HepG2 (cell line): ENCODE results near the gene ZFTA. TPM values are rescaled to one million over a fixed set of nuclear protein-coding genes. Genes with fewer than 3 reads are reported as not detected.

Experiments used
- ATAC-seq: fragments of 200-7000 bp; cut with Tn5 transposase; 3 replicates; pipeline ENCODE4 v1.9.1; 2020; ENCODE audit warnings: mild to moderate bottlenecking, moderate library complexity
- BruUV-seq: library from RNA; stranded (reverse); fragments of 400-500 nt; replicated peaks from 2 replicates; lab custom pipeline; 2021; lab: Mats Ljungman, UMichigan
- CTCF ChIA-PET: fragments of 300-600 bp; formaldehyde crosslinking; extraction: SDS; loops from one replicate; lab custom pipeline; 2021; ENCODE audit warnings: low total read pairs, inconsistent platforms, low intra/inter-chr PET ratio; lab: Yijun Ruan, JAX
- POLR2A ChIA-PET: fragments of 350-600 bp; sonication (Branson Sonifier 250); formaldehyde crosslinking; loops from one replicate; lab custom pipeline; 2020; ENCODE audit warnings: antibody characterized with exemption, inconsistent platforms; lab: Yijun Ruan, JAX
- DNase-seq: peaks from one replicate; pipeline ENCODE4 v3.0.0-alpha.2; 2015; ENCODE audit warnings: low spot score
- FAIRE-seq: peaks from 3 replicates; lab custom pipeline; 2011; peaks lifted over from hg19 to GRCh38; lab: Jason Lieb, UNC
- H2AFZ ChIP-seq: one replicate; pipeline ENCODE4 v1.6.1; 2011; ENCODE audit warnings: low read length, inconsistent platforms
- H3K27ac ChIP-seq: fragments of 300-600 bp; 3 replicates; pipeline ENCODE4 v1.8.0; 2011; ENCODE audit warnings: mixed run types, mild to moderate bottlenecking, mixed read lengths, low read length, inconsistent platforms; ENCODE audit not compliant: insufficient read depth; ENCODE audit errors: extremely low read length
- H3K27me3 ChIP-seq, 2 experiments: fragments of 200-600 bp in 1 of 2; 2 replicates in 1 of 2; 3 replicates in 1 of 2; pipeline versions ENCODE4 v1.6.0 to v1.8.0; 2011; ENCODE audit warnings: low read length in 2 of 2, mild to moderate bottlenecking in 2 of 2, moderate library complexity in 2 of 2, inconsistent platforms in 1 of 2; ENCODE audit not compliant: insufficient read depth in 2 of 2, control insufficient read depth in 1 of 2
- H3K36me3 ChIP-seq, 2 experiments: fragments of 200-600 bp in 1 of 2; replicated peaks in 1 of 2; 2 replicates in 1 of 2; 3 replicates in 1 of 2; pipeline versions ENCODE4 v1.5.1 to v1.8.0; 2011; ENCODE audit warnings: low read length in 2 of 2, inconsistent platforms in 1 of 2; ENCODE audit not compliant: insufficient read depth in 2 of 2, control insufficient read depth in 1 of 2
- H3K4me1 ChIP-seq: 2 replicates; pipeline ENCODE4 v1.5.1; 2012; ENCODE audit warnings: low read length, inconsistent platforms; ENCODE audit not compliant: insufficient read depth
- H3K4me2 ChIP-seq: 2 replicates; pipeline ENCODE4 v1.6.0; 2011; ENCODE audit warnings: low read depth, low read length, inconsistent platforms
- H3K4me3 ChIP-seq, 3 experiments: fragments of 200-600 bp in 1 of 3; sonication (generic), shearing (Covaris generic) in 1 of 3; replicated peaks in 1 of 3; 2 replicates each; pipeline ENCODE4 v1.5.1; 2011 to 2016; ENCODE audit warnings: low read length in 3 of 3, inconsistent platforms in 2 of 3, low read depth in 2 of 3, mild to moderate bottlenecking in 2 of 3, control low read depth in 1 of 3, mixed read lengths in 1 of 3; ENCODE audit not compliant: insufficient read depth in 1 of 3
- H3K79me2 ChIP-seq: one replicate; pipeline ENCODE4 v1.6.1; 2011; ENCODE audit warnings: low read length, inconsistent platforms; ENCODE audit not compliant: insufficient read depth
- H3K9ac ChIP-seq: 2 replicates; pipeline ENCODE4 v1.6.0; 2011; ENCODE audit warnings: mild to moderate bottlenecking, low read depth, low read length, inconsistent platforms; ENCODE audit not compliant: insufficient read depth
- H3K9me3 ChIP-seq: 2 replicates; pipeline ENCODE4 v1.5.1; 2012; ENCODE audit warnings: mild to moderate bottlenecking, low read length
- H4K20me1 ChIP-seq: 2 replicates; pipeline ENCODE4 v1.6.0; 2011; ENCODE audit warnings: inconsistent platforms, mild to moderate bottlenecking, low read length, moderate library complexity; ENCODE audit not compliant: insufficient read depth
- AKAP8 ChIP-seq: sonication (generic); formaldehyde crosslinking; IDR thresholded peaks from 2 replicates; pipeline ENCODE4 v1.5.1; 2020; ENCODE audit warnings: mild to moderate bottlenecking, missing genetic modification reagents
- KAT8 ChIP-seq: IDR thresholded peaks from 2 replicates; pipeline ENCODE4 v1.6.1; 2016; ENCODE audit warnings: missing genetic modification reagents, missing compliant biosample characterization
- KDM2A ChIP-seq: sonication (generic); formaldehyde crosslinking; IDR thresholded peaks from 2 replicates; pipeline ENCODE4 v1.4.0; 2020; ENCODE audit warnings: low read depth, missing genetic modification reagents, borderline replicate concordance
- PHF8 ChIP-seq: sonication (generic); formaldehyde crosslinking; IDR thresholded peaks from 2 replicates; pipeline ENCODE4 v1.5.0; 2020; ENCODE audit warnings: missing genetic modification reagents
- POLR2A ChIP-seq, 2 experiments: IDR thresholded peaks; 2 replicates each; pipeline ENCODE4 v1.6.1; 2011; ENCODE audit warnings: low read depth in 2 of 2, low read length in 2 of 2, mild to moderate bottlenecking in 1 of 2, moderate library complexity in 1 of 2; ENCODE audit not compliant: insufficient read depth in 1 of 2
- RARA ChIP-seq: IDR thresholded peaks from 2 replicates; pipeline ENCODE4 v1.6.1; 2016; ENCODE audit warnings: missing genetic modification reagents, missing compliant biosample characterization
- SAP130 ChIP-seq: IDR thresholded peaks from 2 replicates; pipeline ENCODE4 v1.6.1; 2016; ENCODE audit warnings: low read depth
- SNAPC2 ChIP-seq: sonication (generic); formaldehyde crosslinking; IDR thresholded peaks from 2 replicates; pipeline ENCODE4 v1.8.1; 2022; ENCODE audit warnings: mild to moderate bottlenecking, missing genetic modification reagents
- TSC22D2 ChIP-seq: sonication (generic); formaldehyde crosslinking; IDR thresholded peaks from 2 replicates; pipeline ENCODE4 v1.5.1; 2020; ENCODE audit warnings: missing genetic modification reagents, mild to moderate bottlenecking, borderline replicate concordance
- ZBTB7B ChIP-seq: sonication (generic); formaldehyde crosslinking; IDR thresholded peaks from 2 replicates; pipeline ENCODE4 v1.4.0; 2020; ENCODE audit warnings: missing genetic modification reagents
- ZFY ChIP-seq: sonication (generic); formaldehyde crosslinking; IDR thresholded peaks from 2 replicates; pipeline ENCODE4 v1.4.0; 2020; ENCODE audit warnings: missing genetic modification reagents
- ZNF124 ChIP-seq: sonication (generic); formaldehyde crosslinking; IDR thresholded peaks from 2 replicates; pipeline ENCODE4 v1.4.0; 2020; ENCODE audit warnings: missing genetic modification reagents
- WGBS: methylation state at CpG from one replicate; pipeline ENCODE4 v1.1.6; 2017; ENCODE audit warnings: low lambda C conversion rate; 5-methylcytosine and 5-hydroxymethylcytosine counted together
- in situ Hi-C: cut with HindIII; loops from 2 replicates; pipeline ENCODE4 v1.10.0; 2017; ENCODE audit warnings: low pct_unique_long_range_greater_than_20kb; ENCODE audit not compliant: extremely low pct_ligation_motif_present
- intact Hi-C: fragments of 100-400 bp; cut with micrococcal nuclease; formaldehyde crosslinking; loops from one replicate; pipeline ENCODE4 v1.10.0; 2022; ENCODE audit not compliant: unreplicated experiment
- polyA plus RNA-seq, 8 experiments: library from polyadenylated mRNA; depleted of rRNA in 3 of 8; stranded (reverse) in 7 of 8; unstranded in 1 of 8; fragments of >200 nt; fragmentation: Illumina TruSeq in 4 of 8; extraction: Trizol in 4 of 8; gene quantifications; 2 replicates each; pipeline versions ENCODE4 v1.2.1 to v1.2.3, GENCODE V29; 2011 to 2016; ENCODE audit warnings: low read depth in 4 of 8, missing spikeins in 1 of 8, mixed read lengths in 1 of 8; ENCODE audit not compliant: insufficient read depth in 1 of 8
- total RNA-seq, 5 experiments: library from RNA; depleted of rRNA; stranded (reverse); fragments of >200 nt; fragmentation: Illumina TruSeq; extraction: Trizol; gene quantifications; 2 replicates each; pipeline ENCODE4 v1.2.3, GENCODE V29; 2016; ENCODE audit warnings: low read depth in 1 of 5
- TF ChIP-seq, protein P1 (sequence below): sonication (generic); formaldehyde crosslinking; conservative IDR thresholded peaks from 2 replicates; pipeline ENCODE4 v1.4.0; 2020; ENCODE audit warnings: mild to moderate bottlenecking, missing genetic modification reagents, moderate library complexity

Gene ZFTA
- total and polyA plus RNA-seq, 2 of the 13 experiments (the other 11 are each of a cell fraction or from before 2014, with no cell fraction given): 3.9 to 10.4 TPM

DNA sequence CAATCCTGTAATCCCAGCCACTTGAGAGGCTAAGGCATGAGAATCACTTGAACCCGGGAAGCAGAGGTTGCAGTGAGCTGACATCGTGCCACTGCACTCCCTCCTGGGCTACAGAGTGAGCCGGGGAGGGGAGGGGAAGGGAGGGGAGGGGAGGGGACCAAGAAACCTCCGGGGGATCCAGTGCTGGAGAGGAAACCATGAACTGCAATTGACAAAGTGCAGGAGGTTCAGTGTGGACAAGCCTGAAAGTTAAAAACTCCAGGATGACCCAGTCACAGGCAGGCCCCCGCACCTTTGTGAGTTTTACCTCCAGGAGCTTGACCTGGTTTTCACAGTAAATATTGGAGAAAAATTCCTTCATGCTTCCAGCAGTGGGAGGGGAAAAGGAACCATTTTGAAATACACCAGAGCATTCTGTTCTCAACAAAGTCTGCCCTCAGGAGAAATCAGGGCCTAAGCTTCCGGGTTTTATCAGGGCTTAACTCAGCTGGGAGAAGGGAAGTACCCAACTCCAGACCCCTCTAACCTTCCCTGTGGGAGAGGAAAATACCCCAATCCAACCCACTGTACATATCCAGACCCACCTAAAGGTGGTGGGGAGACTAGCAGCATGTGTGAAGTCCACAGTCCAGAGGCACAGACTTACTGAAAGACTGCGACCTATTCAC is 15.5 kb upstream of the ZFTA start (continued):
- TF ChIP-seq, protein P1, sequence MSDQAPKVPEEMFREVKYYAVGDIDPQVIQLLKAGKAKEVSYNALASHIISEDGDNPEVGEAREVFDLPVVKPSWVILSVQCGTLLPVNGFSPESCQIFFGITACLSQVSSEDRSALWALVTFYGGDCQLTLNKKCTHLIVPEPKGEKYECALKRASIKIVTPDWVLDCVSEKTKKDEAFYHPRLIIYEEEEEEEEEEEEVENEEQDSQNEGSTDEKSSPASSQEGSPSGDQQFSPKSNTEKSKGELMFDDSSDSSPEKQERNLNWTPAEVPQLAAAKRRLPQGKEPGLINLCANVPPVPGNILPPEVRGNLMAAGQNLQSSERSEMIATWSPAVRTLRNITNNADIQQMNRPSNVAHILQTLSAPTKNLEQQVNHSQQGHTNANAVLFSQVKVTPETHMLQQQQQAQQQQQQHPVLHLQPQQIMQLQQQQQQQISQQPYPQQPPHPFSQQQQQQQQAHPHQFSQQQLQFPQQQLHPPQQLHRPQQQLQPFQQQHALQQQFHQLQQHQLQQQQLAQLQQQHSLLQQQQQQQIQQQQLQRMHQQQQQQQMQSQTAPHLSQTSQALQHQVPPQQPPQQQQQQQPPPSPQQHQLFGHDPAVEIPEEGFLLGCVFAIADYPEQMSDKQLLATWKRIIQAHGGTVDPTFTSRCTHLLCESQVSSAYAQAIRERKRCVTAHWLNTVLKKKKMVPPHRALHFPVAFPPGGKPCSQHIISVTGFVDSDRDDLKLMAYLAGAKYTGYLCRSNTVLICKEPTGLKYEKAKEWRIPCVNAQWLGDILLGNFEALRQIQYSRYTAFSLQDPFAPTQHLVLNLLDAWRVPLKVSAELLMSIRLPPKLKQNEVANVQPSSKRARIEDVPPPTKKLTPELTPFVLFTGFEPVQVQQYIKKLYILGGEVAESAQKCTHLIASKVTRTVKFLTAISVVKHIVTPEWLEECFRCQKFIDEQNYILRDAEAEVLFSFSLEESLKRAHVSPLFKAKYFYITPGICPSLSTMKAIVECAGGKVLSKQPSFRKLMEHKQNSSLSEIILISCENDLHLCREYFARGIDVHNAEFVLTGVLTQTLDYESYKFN (CRISPR knock-in tag): 0 out of 2 replicates have a peak, but pooled peaks have one; percentile 17
- TF ChIP-seq POLR2A (IDR thresholded peaks at IDR 0.05; ENCODE audit: insufficient read depth in 1 of 2, low read depth in 2 of 2, low read length in 2 of 2) (peak; percentile 20 to 50; a peak in 1 of 4 replicates), ZBTB7B (peak; percentile 42; the same call in 1 of the 2 replicates), ZFY (CRISPR knock-in tag) (peak; percentile 35; the same call in 1 of the 2 replicates), SAP130 (CRISPR knock-in tag) (0 out of 2 replicates have a peak, but pooled peaks have one; percentile 14), PHF8 (CRISPR knock-in tag) (0 out of 2 replicates have a peak, but pooled peaks have one; percentile 21), KAT8 (peak; percentile 68), RARA (0 out of 2 replicates have a peak, but pooled peaks have one; percentile 11), AKAP8 (CRISPR knock-in tag) (no peak), KDM2A (CRISPR knock-in tag) (0 out of 2 replicates have a peak, but pooled peaks have one; percentile 16), SNAPC2 (no peak)
- TF ChIP-seq, all 625 proteins: peak for 27

DNA sequence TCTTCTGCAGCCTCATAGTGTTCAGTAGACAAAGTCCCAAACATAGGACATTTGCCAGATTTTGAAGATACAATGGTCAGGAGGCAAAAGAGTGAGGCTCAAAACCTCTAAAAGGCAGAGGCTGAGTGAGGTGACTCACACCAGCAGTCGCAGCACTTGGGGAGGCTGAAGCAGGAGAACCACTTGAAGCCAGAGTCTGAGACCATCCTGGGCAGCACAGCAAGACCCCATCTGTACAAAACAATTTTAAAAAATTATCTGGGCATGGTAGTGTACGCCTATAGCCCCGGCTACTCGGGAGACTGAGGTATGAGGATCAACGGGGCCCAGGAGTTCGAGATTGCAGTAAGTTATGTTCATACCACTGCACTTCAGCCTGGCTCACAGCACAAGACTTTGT is 14.2 kb upstream of the ZFTA start:
- ChIA-PET CTCF (no interaction called here), POLR2A (no interaction called here)
- intact Hi-C loops (no loop called here), in situ Hi-C loops (no loop called here)
- no TSS peak for BruUV-seq
- 95% methylated on average over 6 of the region's 6 CpGs for WGBS
- Histone ChIP-seq H3K27ac (no peak overlapping the region), H4K20me1 (no peaks in the 10 kb centered on the region), H3K4me2 (no peak overlapping the region), H3K9ac (no peak overlapping the region), H3K9me3 (no peaks in the 10 kb centered on the region), H3K36me3 (no peaks in the 10 kb centered on the region), H2AFZ (no peak overlapping the region), H3K4me1 (peaks cover 22% of the 10 kb centered on the region), H3K4me3 (no peak overlapping the region), H3K27me3 (no peaks in the 10 kb centered on the region), H3K79me2 (no peaks in the 10 kb centered on the region)
- FAIRE-seq (no peak), ATAC-seq (no peak), DNase-seq (no peak)
- TF ChIP-seq TSC22D2 (CRISPR knock-in tag) (no peak), ZNF124 (CRISPR knock-in tag) (no peak)
